IMR-90 (cell line): ENCODE data around the gene SRMS. TPM values are rescaled to one million over a fixed set of nuclear protein-coding genes. Genes with fewer than 3 reads are reported as not detected.

Source experiments
- ATAC-seq: fragments of 200-7000 bp; cut with Tn5 transposase; 2 replicates; pipeline ENCODE4 v1.9.1; 2020; ENCODE audit warnings: low read depth, mild to moderate bottlenecking, moderate library complexity
- BruUV-seq: library from RNA; stranded (reverse); fragments of 400-500 nt; replicated peaks from 2 replicates; lab custom pipeline; 2021; lab: Mats Ljungman, UMichigan
- CTCF ChIA-PET: fragments of 300-600 bp; formaldehyde crosslinking; extraction: SDS; loops from one replicate; lab custom pipeline; 2021; ENCODE audit warnings: antibody characterized with exemption; lab: Yijun Ruan, JAX
- POLR2A ChIA-PET: fragments of 300-600 bp; sonication (Branson Sonifier 250); formaldehyde crosslinking; loops from one replicate; lab custom pipeline; 2022; ENCODE audit warnings: antibody characterized with exemption; ENCODE audit not compliant: unreplicated experiment; lab: Charles Lee
- DNase-seq: peaks from one replicate; pipeline ENCODE4 v3.0.0; 2013
- H2AFZ ChIP-seq: replicated peaks from 2 replicates; pipeline ENCODE3; 2013; ENCODE audit warnings: low read length, mild to moderate bottlenecking; ENCODE audit not compliant: poor library complexity
- H2AK5ac ChIP-seq: 2 replicates; pipeline ENCODE4 v1.6.1; 2013; ENCODE audit warnings: low read depth, low read length, inconsistent platforms
- H2AK9ac ChIP-seq: replicated peaks from 2 replicates; pipeline ENCODE3; 2013; ENCODE audit warnings: mild to moderate bottlenecking, low read depth, low read length, moderate library complexity; ENCODE audit not compliant: poor library complexity
- H2BK120ac ChIP-seq: 2 replicates; pipeline ENCODE4 v1.6.1; 2013; ENCODE audit warnings: low read depth, low read length, inconsistent platforms
- H2BK15ac ChIP-seq: 3 replicates; pipeline ENCODE4 v1.6.1; 2013; ENCODE audit warnings: low read depth, low read length, inconsistent platforms
- H2BK20ac ChIP-seq: 2 replicates; pipeline ENCODE4 v1.6.1; 2013; ENCODE audit warnings: low read depth, mild to moderate bottlenecking, inconsistent platforms, low read length, moderate library complexity
- H2BK5ac ChIP-seq: 2 replicates; pipeline ENCODE4 v1.6.1; 2013; ENCODE audit warnings: mild to moderate bottlenecking, low read depth, low read length, inconsistent platforms; ENCODE audit not compliant: poor library complexity, severe bottlenecking
- H3K14ac ChIP-seq: replicated peaks from 2 replicates; pipeline ENCODE4 v1.6.1; 2013; ENCODE audit warnings: low read depth, low read length, inconsistent platforms
- H3K18ac ChIP-seq: 2 replicates; pipeline ENCODE4 v1.6.1; 2013; ENCODE audit warnings: low read depth, low read length, control low read depth
- H3K23ac ChIP-seq: 2 replicates; pipeline ENCODE4 v1.6.1; 2013; ENCODE audit warnings: low read depth, low read length, inconsistent platforms
- H3K27ac ChIP-seq: 2 replicates; pipeline ENCODE4 v1.5.1; 2013; ENCODE audit warnings: mild to moderate bottlenecking, control low read depth, low read length; ENCODE audit not compliant: insufficient read depth
- H3K27me3 ChIP-seq: 2 replicates; pipeline ENCODE4 v1.6.1; 2013; ENCODE audit warnings: low read length; ENCODE audit not compliant: control insufficient read depth, insufficient read depth
- H3K36me3 ChIP-seq: 2 replicates; pipeline ENCODE4 v1.6.1; 2013; ENCODE audit warnings: low read length, mixed read lengths; ENCODE audit not compliant: control insufficient read depth, insufficient read depth
- H3K4ac ChIP-seq: 2 replicates; pipeline ENCODE4 v1.6.1; 2013; ENCODE audit warnings: low read depth, low read length, inconsistent platforms
- H3K4me1 ChIP-seq: 2 replicates; pipeline ENCODE4 v1.6.1; 2013; ENCODE audit warnings: low read length, mixed read lengths; ENCODE audit not compliant: control insufficient read depth, insufficient read depth
- H3K4me2 ChIP-seq: 2 replicates; pipeline ENCODE4 v1.6.1; 2013; ENCODE audit warnings: low read depth, mild to moderate bottlenecking, control low read depth, low read length, moderate library complexity
- H3K4me3 ChIP-seq: 2 replicates; pipeline ENCODE4 v1.5.1; 2013; ENCODE audit warnings: low read depth, mild to moderate bottlenecking, control low read depth, low read length, moderate library complexity; ENCODE audit not compliant: insufficient read depth
- H3K56ac ChIP-seq: 2 replicates; pipeline ENCODE4 v1.6.1; 2013; ENCODE audit warnings: low read length, inconsistent platforms; ENCODE audit not compliant: insufficient read depth; ENCODE audit errors: extremely low read depth
- H3K79me1 ChIP-seq, 2 experiments: 2 replicates each; pipeline ENCODE4 v1.6.1; 2013; ENCODE audit warnings: low read length in 2 of 2, inconsistent platforms in 1 of 2, low read depth in 1 of 2
- H3K9ac ChIP-seq: 2 replicates; pipeline ENCODE4 v1.6.1; 2013; ENCODE audit warnings: low read depth, low read length, control low read depth
- H3K9me1 ChIP-seq: 2 replicates; pipeline ENCODE4 v1.6.1; 2013; ENCODE audit warnings: low read length, inconsistent platforms; ENCODE audit not compliant: insufficient read depth
- H3K9me3 ChIP-seq: 2 replicates; pipeline ENCODE4 v1.6.1; 2013; ENCODE audit warnings: low read length; ENCODE audit not compliant: control insufficient read depth, insufficient read depth
- H4K20me1 ChIP-seq: 2 replicates; pipeline ENCODE4 v1.6.1; 2013; ENCODE audit warnings: low read length, inconsistent platforms; ENCODE audit not compliant: insufficient read depth
- H4K5ac ChIP-seq: 2 replicates; pipeline ENCODE4 v1.6.1; 2013; ENCODE audit warnings: mild to moderate bottlenecking, low read depth, low read length, control low read depth
- H4K8ac ChIP-seq, 2 experiments: 2 replicates each; pipeline ENCODE4 v1.6.1; 2013; ENCODE audit warnings: low read depth in 2 of 2, low read length in 2 of 2, control low read depth in 1 of 2, inconsistent platforms in 1 of 2
- H4K91ac ChIP-seq: 2 replicates; pipeline ENCODE4 v1.6.1; 2013; ENCODE audit warnings: low read depth, low read length, inconsistent platforms; ENCODE audit not compliant: insufficient read depth
- BHLHE40 ChIP-seq: fragments of 150-350 bp; IDR thresholded peaks from 2 replicates; pipeline ENCODE4 v1.6.1; 2016; ENCODE audit warnings: mild to moderate bottlenecking, low read depth, low read length
- CEBPB ChIP-seq: IDR thresholded peaks from 2 replicates; pipeline ENCODE4 v1.6.1; 2012; ENCODE audit warnings: low read depth, low read length, improper control_type of control experiment
- CHD1 ChIP-seq: IDR thresholded peaks from 2 replicates; pipeline ENCODE4 v1.6.1; 2012; ENCODE audit warnings: low read depth, low read length, improper control_type of control experiment
- FOS ChIP-seq: fragments of 150-350 bp; IDR thresholded peaks from 2 replicates; pipeline ENCODE4 v1.6.1; 2016; ENCODE audit warnings: low read depth, low read length
- MAFK ChIP-seq: IDR thresholded peaks from 2 replicates; pipeline ENCODE4 v1.6.1; 2012; ENCODE audit warnings: low read depth, low read length, improper control_type of control experiment
- MAZ ChIP-seq: IDR thresholded peaks from 2 replicates; pipeline ENCODE4 v1.6.1; 2012; ENCODE audit warnings: low read depth, mild to moderate bottlenecking, low read length, improper control_type of control experiment, moderate library complexity, borderline replicate concordance
- MXI1 ChIP-seq: IDR thresholded peaks from 2 replicates; pipeline ENCODE4 v1.6.1; 2012; ENCODE audit warnings: low read depth, mild to moderate bottlenecking, low read length, moderate library complexity, borderline replicate concordance
- NFE2L2 ChIP-seq: fragments of 150-350 bp; IDR thresholded peaks from 2 replicates; pipeline ENCODE4 v1.6.1; 2016; ENCODE audit warnings: low read depth, mild to moderate bottlenecking, low read length
- POLR2A ChIP-seq: IDR thresholded peaks from 2 replicates; pipeline ENCODE4 v1.6.1; 2012; ENCODE audit warnings: mild to moderate bottlenecking, low read depth, low read length
- RAD21 ChIP-seq: IDR thresholded peaks from 2 replicates; pipeline ENCODE4 v1.6.1; 2012; ENCODE audit warnings: low read length, improper control_type of control experiment
- RCOR1 ChIP-seq: IDR thresholded peaks from 2 replicates; pipeline ENCODE4 v1.6.1; 2012; ENCODE audit warnings: mild to moderate bottlenecking, low read length, improper control_type of control experiment; ENCODE audit not compliant: insufficient replicate concordance
- RFX5 ChIP-seq: IDR thresholded peaks from 2 replicates; pipeline ENCODE4 v1.8.0; 2012; ENCODE audit warnings: low read depth, mild to moderate bottlenecking, low read length, moderate library complexity
- SMC3 ChIP-seq: fragments of 150-350 bp; IDR thresholded peaks from 2 replicates; pipeline ENCODE4 v1.6.1; 2016; ENCODE audit warnings: low read depth, mild to moderate bottlenecking, antibody characterized with exemption, low read length, moderate library complexity
- WGBS, 2 experiments: methylation state at CpG; one replicate each; pipeline versions ENCODE4 v1.1.5 to v1.1.7; 2013; ENCODE audit warnings: missing lambda C conversion rate in 2 of 2; ENCODE audit not compliant: insufficient read length in 1 of 2; ENCODE audit errors: extremely low coverage in 2 of 2; 5-methylcytosine and 5-hydroxymethylcytosine counted together
- dilution Hi-C: fragments of 300-500 bp; cut with HindIII; formaldehyde crosslinking; loops from one replicate; pipeline ENCODE4 v1.14.3; 2018; ENCODE audit warnings: low sequenced_read_pairs; ENCODE audit not compliant: unreplicated experiment
- in situ Hi-C: fragments of 300-500 bp; cut with MboI; formaldehyde crosslinking; loops from 3 replicates; pipeline ENCODE4 v1.14.3; 2019; ENCODE audit warnings: low sequenced_read_pairs, inconsistent platforms, mixed read lengths
- intact Hi-C: fragments of 100-400 bp; cut with micrococcal nuclease; formaldehyde crosslinking; loops from 2 replicates; pipeline ENCODE4 v1.10.0; 2022
- polyA plus RNA-seq, 3 experiments: library from polyadenylated mRNA; depleted of rRNA; stranded (reverse); fragments of >200 nt; gene quantifications; 2 replicates each; pipeline ENCODE4 v1.2.3, GENCODE V29; 2012; ENCODE audit warnings: low replicate concordance in 1 of 3
- total RNA-seq: library from RNA; depleted of rRNA; stranded (reverse); fragments of >200 nt; gene quantifications from 2 replicates; pipeline ENCODE4 v1.2.3, GENCODE V29; 2012
- TF ChIP-seq, protein P1 (sequence below): fragments of 150-350 bp; IDR thresholded peaks from 2 replicates; pipeline ENCODE4 v1.6.1; 2017; ENCODE audit warnings: mild to moderate bottlenecking, antibody characterized with exemption, low read length, low read depth
- TF ChIP-seq, protein P2 (sequence below): fragments of 150-350 bp; IDR thresholded peaks from 2 replicates; pipeline ENCODE4 v1.6.1; 2016; ENCODE audit warnings: low read depth, mild to moderate bottlenecking, low read length, moderate library complexity, borderline replicate concordance
- TF ChIP-seq, protein P3 (sequence below): conservative IDR thresholded peaks from 2 replicates; pipeline ENCODE4 v1.5.1; 2012; ENCODE audit warnings: mild to moderate bottlenecking, low read depth, low read length, improper control_type of control experiment

Gene SRMS
- total and polyA plus RNA-seq, 2 of the 4 experiments (the other 2 are of a cell fraction), result not detected

DNA sequence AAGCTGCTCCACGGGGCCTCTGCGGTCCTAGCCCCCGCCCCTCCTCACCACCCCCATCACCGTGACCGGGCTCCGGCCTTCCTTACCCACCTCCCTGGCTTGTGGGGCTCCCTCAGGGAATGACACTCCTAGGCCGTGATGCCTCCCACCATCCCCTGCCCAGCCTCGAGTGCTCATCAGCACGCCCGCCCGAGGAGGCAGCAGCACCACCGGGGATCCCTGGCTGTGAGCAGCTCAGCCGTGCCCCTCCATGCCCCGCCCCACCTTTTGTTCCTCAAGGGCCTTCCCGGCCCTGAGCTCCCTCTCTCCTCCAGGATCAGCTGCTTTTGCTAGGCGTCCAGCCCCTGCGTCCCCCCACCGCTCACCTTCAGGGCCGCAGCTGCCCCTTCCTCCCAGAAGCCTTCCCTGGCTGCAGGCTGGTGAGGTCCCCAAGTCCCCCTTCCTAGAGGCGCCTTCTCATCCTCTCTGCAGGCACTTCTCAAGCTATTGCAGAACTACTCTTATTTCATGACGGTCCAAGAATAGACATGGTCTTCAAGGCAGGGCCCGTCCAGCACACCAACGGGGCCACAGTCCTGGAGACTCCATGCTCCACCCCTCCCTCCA is 9.4 kb upstream of the SRMS start:
- Histone ChIP-seq H3K56ac (no peak overlapping the region), H3K14ac (no peak overlapping the region), H3K27ac (no peak overlapping the region), H2BK20ac (no peak overlapping the region), H3K9me3 (no peaks in the 10 kb centered on the region), H2AFZ (no peak overlapping the region), H4K8ac (no peak overlapping the region), H3K23ac (no peak overlapping the region), H4K5ac (no peak overlapping the region), H2BK5ac (no peak overlapping the region), H2AK9ac (peak overlapping the region; percentile 82), H3K4me2 (no peak overlapping the region), H3K79me1 (no peaks in the 10 kb centered on the region), H2BK120ac (no peak overlapping the region), H3K27me3 (no peaks in the 10 kb centered on the region), H3K18ac (no peak overlapping the region), H3K4ac (no peak overlapping the region), H3K36me3 (peaks cover 22% of the 10 kb centered on the region), H3K4me3 (no peak overlapping the region), H3K4me1 (peaks cover 5% of the 10 kb centered on the region; the same call in 1 of the 2 replicates), H3K9me1 (no peaks in the 10 kb centered on the region), H2BK15ac (no peak overlapping the region), H3K9ac (no peak overlapping the region), H2AK5ac (no peak overlapping the region), H4K91ac (no peak overlapping the region), H4K20me1 (no peaks in the 10 kb centered on the region; the same call in 1 of the 2 replicates)
- intact Hi-C loops, result no loop called here
- dilution Hi-C loops, result no loop called here
- in situ Hi-C loops, result no loop called here
- no peak for ATAC-seq
- DNase-seq, result no peak
- ChIA-PET POLR2A (no interaction called here), CTCF (no interaction called here)
- no TSS peak for BruUV-seq
- TF ChIP-seq MAZ (no peak), RCOR1 (no peak), POLR2A (no peak), FOS (no peak), MAFK (no peak), NFE2L2 (no peak), CEBPB (no peak), RAD21 (no peak), CHD1 (no peak), BHLHE40 (no peak), MXI1 (no peak), SMC3 (no peak), RFX5 (no peak)
- TF ChIP-seq, protein P1, sequence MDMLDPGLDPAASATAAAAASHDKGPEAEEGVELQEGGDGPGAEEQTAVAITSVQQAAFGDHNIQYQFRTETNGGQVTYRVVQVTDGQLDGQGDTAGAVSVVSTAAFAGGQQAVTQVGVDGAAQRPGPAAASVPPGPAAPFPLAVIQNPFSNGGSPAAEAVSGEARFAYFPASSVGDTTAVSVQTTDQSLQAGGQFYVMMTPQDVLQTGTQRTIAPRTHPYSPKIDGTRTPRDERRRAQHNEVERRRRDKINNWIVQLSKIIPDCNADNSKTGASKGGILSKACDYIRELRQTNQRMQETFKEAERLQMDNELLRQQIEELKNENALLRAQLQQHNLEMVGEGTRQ, result no peak
- TF ChIP-seq, protein P2, sequence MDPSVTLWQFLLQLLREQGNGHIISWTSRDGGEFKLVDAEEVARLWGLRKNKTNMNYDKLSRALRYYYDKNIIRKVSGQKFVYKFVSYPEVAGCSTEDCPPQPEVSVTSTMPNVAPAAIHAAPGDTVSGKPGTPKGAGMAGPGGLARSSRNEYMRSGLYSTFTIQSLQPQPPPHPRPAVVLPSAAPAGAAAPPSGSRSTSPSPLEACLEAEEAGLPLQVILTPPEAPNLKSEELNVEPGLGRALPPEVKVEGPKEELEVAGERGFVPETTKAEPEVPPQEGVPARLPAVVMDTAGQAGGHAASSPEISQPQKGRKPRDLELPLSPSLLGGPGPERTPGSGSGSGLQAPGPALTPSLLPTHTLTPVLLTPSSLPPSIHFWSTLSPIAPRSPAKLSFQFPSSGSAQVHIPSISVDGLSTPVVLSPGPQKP, result no peak
- TF ChIP-seq, protein P3, sequence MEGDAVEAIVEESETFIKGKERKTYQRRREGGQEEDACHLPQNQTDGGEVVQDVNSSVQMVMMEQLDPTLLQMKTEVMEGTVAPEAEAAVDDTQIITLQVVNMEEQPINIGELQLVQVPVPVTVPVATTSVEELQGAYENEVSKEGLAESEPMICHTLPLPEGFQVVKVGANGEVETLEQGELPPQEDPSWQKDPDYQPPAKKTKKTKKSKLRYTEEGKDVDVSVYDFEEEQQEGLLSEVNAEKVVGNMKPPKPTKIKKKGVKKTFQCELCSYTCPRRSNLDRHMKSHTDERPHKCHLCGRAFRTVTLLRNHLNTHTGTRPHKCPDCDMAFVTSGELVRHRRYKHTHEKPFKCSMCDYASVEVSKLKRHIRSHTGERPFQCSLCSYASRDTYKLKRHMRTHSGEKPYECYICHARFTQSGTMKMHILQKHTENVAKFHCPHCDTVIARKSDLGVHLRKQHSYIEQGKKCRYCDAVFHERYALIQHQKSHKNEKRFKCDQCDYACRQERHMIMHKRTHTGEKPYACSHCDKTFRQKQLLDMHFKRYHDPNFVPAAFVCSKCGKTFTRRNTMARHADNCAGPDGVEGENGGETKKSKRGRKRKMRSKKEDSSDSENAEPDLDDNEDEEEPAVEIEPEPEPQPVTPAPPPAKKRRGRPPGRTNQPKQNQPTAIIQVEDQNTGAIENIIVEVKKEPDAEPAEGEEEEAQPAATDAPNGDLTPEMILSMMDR, result no peak
- 60% methylated on average over 15 of the region's 23 CpGs; no CpG with 5 or more reads in 1 of the 2 experiments for WGBS, 2 experiments
